GM23338 (cell line): ENCODE measurements around the gene FUT8. TPM values are rescaled to one million over a fixed set of nuclear protein-coding genes. Genes with fewer than 3 reads are reported as not detected.

ENCODE experiments used
- ATAC-seq: fragments of 200-7000 bp; cut with Tn5 transposase; 3 replicates; pipeline ENCODE4 v1.9.1; 2020
- DNase-seq: peaks from one replicate; pipeline ENCODE4 v3.0.0-alpha.2; 2015; ENCODE audit warnings: low spot score
- H2AFZ ChIP-seq: fragments of 200-600 bp; sonication (generic); 2 replicates; pipeline ENCODE4 v1.8.0; 2016; ENCODE audit warnings: antibody characterized with exemption, mild to moderate bottlenecking, moderate library complexity
- H3F3A ChIP-seq: fragments of 200-600 bp; sonication (generic); replicated peaks from 2 replicates; pipeline ENCODE4 v1.8.0; 2017; ENCODE audit warnings: antibody characterized with exemption, mixed run types, low read depth
- H3K27ac ChIP-seq: fragments of 200-600 bp; sonication (generic); 2 replicates; pipeline ENCODE4 v1.6.1; 2016; ENCODE audit warnings: low read depth
- H3K27me3 ChIP-seq: fragments of 200-600 bp; sonication (generic); 2 replicates; pipeline ENCODE4 v1.8.0; 2016; ENCODE audit warnings: mild to moderate bottlenecking, mixed run types, moderate library complexity; ENCODE audit not compliant: insufficient read depth
- H3K36me3 ChIP-seq: fragments of 200-600 bp; sonication (generic); 2 replicates; pipeline ENCODE4 v1.8.0; 2016; ENCODE audit warnings: mild to moderate bottlenecking; ENCODE audit not compliant: insufficient read depth
- H3K4me1 ChIP-seq: fragments of 200-600 bp; sonication (generic); 2 replicates; pipeline ENCODE4 v1.8.0; 2016; ENCODE audit warnings: mild to moderate bottlenecking, moderate library complexity; ENCODE audit not compliant: insufficient read depth
- H3K4me2 ChIP-seq: fragments of 200-600 bp; sonication (generic); 2 replicates; pipeline ENCODE4 v1.7.1; 2017; ENCODE audit warnings: mixed run types
- H3K4me3 ChIP-seq: fragments of 200-600 bp; sonication (generic); 2 replicates; pipeline ENCODE4 v1.6.1; 2016; ENCODE audit warnings: mixed run types
- H3K79me2 ChIP-seq: fragments of 200-600 bp; sonication (generic); replicated peaks from 2 replicates; pipeline ENCODE4 v1.8.0; 2017; ENCODE audit warnings: mild to moderate bottlenecking; ENCODE audit not compliant: insufficient read depth
- H3K9me2 ChIP-seq: fragments of 200-600 bp; sonication (generic); 2 replicates; pipeline ENCODE4 v1.8.0; 2017; ENCODE audit not compliant: insufficient read depth
- H4K20me1 ChIP-seq: fragments of 200-600 bp; sonication (generic); replicated peaks from 2 replicates; pipeline ENCODE4 v1.8.0; 2017; ENCODE audit warnings: mild to moderate bottlenecking; ENCODE audit not compliant: insufficient read depth
- H3K27ac Mint-ChIP-seq: 2 replicates; pipeline ENCODE4 v1.8.0; 2020; ENCODE audit warnings: inconsistent platforms, mild to moderate bottlenecking, moderate library complexity, mixed read lengths
- H3K27me3 Mint-ChIP-seq: 3 replicates; pipeline ENCODE4 v1.8.0; 2022; ENCODE audit warnings: low read depth, mild to moderate bottlenecking, moderate library complexity, mixed read lengths, inconsistent platforms; ENCODE audit not compliant: insufficient read depth, poor library complexity
- H3K36me3 Mint-ChIP-seq: 3 replicates; pipeline ENCODE4 v1.8.0; 2021; ENCODE audit warnings: low read depth, mild to moderate bottlenecking, inconsistent platforms, moderate library complexity, mixed read lengths
- H3K4me1 Mint-ChIP-seq: 3 replicates; pipeline ENCODE4 v1.8.0; 2020; ENCODE audit warnings: mild to moderate bottlenecking, inconsistent platforms, mixed read lengths
- H3K4me3 Mint-ChIP-seq: 3 replicates; pipeline ENCODE4 v1.8.0; 2021; ENCODE audit warnings: moderate library complexity, mild to moderate bottlenecking, inconsistent platforms, mixed read lengths
- H3K9me3 Mint-ChIP-seq: 3 replicates; pipeline ENCODE4 v1.8.0; 2020; ENCODE audit warnings: moderate library complexity, mild to moderate bottlenecking, inconsistent platforms, mixed read lengths
- EZH2phosphoT487 ChIP-seq: fragments of 200-600 bp; sonication (generic); IDR thresholded peaks from one replicate; pipeline ENCODE4 v1.8.1; 2018; ENCODE audit warnings: antibody characterized with exemption; ENCODE audit not compliant: unreplicated experiment
- JUNB ChIP-seq: IDR thresholded peaks from one replicate; pipeline ENCODE4 v1.6.1; 2016; ENCODE audit warnings: antibody characterized with exemption; ENCODE audit not compliant: unreplicated experiment
- NANOG ChIP-seq: IDR thresholded peaks from 2 replicates; pipeline ENCODE4 v1.6.1; 2016; ENCODE audit warnings: antibody characterized with exemption, borderline replicate concordance
- STAT1 ChIP-seq: IDR thresholded peaks from one replicate; pipeline ENCODE4 v1.6.1; 2016; ENCODE audit warnings: antibody characterized with exemption; ENCODE audit not compliant: unreplicated experiment
- polyA plus RNA-seq: library from polyadenylated mRNA; unstranded; fragments of >200 nt; fragmentation: Nextera tagmentation; extraction: Ambion mirVana; gene quantifications from 2 replicates; pipeline ENCODE4 v1.2.1, GENCODE V29; 2016
- total RNA-seq: library from RNA; depleted of rRNA; stranded (reverse); fragments of >200 nt; shearing (Covaris generic); gene quantifications from 2 replicates; pipeline ENCODE4 v1.2.3, GENCODE V29; 2014
- TF ChIP-seq, protein P1 (sequence below): fragments of 250-450 bp; sonication (Bioruptor Pico); IDR thresholded peaks from 2 replicates; pipeline ENCODE4 v1.5.0; 2020; ENCODE audit warnings: mild to moderate bottlenecking, moderate library complexity
- TF ChIP-seq, protein P2 (sequence below), 2 experiments: fragments of 200-600 bp in 1 of 2; sonication (generic) in 1 of 2; conservative IDR thresholded peaks; 2 replicates each; pipeline versions ENCODE4 v1.5.1 to v1.6.1; 2016 to 2017; ENCODE audit warnings: antibody characterized with exemption in 2 of 2, low read depth in 2 of 2, mild to moderate bottlenecking in 2 of 2, moderate library complexity in 1 of 2

FUT8 gene
- total and polyA plus RNA-seq, 2 experiments from 2014 or later, result 8.2 to 23.2 TPM

DNA sequence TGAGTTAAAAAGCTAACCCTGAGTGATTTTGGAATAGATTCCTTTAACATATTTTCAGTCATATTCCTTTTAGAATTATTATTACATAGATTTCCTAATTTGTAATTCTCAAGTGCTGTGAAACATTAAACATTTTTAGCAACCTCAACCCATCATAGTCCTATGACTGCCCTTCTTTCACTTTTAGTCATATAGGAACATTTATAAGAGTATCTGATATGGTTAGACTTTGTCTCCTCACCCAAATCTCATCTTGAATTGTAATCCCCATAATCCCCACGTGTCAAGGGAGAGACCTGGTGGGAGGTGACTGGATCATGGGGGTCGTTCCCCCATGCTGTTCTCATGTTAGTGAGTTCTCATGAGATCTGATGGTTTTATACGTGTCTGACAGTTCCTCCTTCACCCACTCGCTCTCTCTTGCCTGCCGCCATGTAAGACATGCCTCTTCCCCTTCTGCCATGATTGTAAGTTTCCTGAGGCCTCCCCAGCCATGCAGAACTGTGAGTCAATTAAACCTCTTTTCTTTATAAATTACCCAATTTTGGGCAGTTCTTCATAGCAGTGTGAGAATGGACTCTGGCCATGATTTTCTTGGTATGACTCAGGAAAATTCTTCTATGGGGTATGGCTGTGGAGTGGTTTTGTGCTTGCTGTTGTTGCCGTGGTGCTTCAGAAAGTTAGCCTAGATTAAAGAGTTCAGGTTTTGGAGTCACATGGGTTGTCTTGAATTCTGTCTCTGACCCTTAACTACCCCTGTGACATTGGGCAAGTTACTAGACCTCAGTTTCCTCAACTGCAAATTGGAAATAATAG, 83.9 kb downstream of the FUT8 start (continued):
- TF ChIP-seq, protein P1, sequence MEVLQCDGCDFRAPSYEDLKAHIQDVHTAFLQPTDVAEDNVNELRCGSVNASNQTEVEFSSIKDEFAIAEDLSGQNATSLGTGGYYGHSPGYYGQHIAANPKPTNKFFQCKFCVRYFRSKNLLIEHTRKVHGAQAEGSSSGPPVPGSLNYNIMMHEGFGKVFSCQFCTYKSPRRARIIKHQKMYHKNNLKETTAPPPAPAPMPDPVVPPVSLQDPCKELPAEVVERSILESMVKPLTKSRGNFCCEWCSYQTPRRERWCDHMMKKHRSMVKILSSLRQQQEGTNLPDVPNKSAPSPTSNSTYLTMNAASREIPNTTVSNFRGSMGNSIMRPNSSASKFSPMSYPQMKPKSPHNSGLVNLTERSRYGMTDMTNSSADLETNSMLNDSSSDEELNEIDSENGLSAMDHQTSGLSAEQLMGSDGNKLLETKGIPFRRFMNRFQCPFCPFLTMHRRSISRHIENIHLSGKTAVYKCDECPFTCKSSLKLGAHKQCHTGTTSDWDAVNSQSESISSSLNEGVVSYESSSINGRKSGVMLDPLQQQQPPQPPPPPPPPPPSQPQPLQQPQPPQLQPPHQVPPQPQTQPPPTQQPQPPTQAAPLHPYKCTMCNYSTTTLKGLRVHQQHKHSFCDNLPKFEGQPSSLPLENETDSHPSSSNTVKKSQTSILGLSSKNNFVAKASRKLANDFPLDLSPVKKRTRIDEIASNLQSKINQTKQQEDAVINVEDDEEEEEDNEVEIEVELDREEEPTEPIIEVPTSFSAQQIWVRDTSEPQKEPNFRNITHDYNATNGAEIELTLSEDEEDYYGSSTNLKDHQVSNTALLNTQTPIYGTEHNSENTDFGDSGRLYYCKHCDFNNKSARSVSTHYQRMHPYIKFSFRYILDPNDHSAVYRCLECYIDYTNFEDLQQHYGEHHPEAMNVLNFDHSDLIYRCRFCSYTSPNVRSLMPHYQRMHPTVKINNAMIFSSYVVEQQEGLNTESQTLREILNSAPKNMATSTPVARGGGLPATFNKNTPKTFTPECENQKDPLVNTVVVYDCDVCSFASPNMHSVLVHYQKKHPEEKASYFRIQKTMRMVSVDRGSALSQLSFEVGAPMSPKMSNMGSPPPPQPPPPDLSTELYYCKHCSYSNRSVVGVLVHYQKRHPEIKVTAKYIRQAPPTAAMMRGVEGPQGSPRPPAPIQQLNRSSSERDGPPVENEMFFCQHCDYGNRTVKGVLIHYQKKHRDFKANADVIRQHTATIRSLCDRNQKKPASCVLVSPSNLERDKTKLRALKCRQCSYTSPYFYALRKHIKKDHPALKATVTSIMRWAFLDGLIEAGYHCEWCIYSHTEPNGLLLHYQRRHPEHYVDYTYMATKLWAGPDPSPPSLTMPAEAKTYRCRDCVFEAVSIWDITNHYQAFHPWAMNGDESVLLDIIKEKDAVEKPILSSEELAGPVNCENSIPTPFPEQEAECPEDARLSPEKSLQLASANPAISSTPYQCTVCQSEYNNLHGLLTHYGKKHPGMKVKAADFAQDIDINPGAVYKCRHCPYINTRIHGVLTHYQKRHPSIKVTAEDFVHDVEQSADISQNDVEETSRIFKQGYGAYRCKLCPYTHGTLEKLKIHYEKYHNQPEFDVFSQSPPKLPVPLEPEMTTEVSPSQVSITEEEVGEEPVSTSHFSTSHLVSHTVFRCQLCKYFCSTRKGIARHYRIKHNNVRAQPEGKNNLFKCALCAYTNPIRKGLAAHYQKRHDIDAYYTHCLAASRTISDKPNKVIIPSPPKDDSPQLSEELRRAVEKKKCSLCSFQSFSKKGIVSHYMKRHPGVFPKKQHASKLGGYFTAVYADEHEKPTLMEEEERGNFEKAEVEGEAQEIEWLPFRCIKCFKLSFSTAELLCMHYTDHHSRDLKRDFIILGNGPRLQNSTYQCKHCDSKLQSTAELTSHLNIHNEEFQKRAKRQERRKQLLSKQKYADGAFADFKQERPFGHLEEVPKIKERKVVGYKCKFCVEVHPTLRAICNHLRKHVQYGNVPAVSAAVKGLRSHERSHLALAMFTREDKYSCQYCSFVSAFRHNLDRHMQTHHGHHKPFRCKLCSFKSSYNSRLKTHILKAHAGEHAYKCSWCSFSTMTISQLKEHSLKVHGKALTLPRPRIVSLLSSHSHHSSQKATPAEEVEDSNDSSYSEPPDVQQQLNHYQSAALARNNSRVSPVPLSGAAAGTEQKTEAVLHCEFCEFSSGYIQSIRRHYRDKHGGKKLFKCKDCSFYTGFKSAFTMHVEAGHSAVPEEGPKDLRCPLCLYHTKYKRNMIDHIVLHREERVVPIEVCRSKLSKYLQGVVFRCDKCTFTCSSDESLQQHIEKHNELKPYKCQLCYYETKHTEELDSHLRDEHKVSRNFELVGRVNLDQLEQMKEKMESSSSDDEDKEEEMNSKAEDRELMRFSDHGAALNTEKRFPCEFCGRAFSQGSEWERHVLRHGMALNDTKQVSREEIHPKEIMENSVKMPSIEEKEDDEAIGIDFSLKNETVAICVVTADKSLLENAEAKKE, result no peak
- no peak for TF ChIP-seq JUNB
- TF ChIP-seq EZH2phosphoT487, result no peak
- TF ChIP-seq NANOG, result no peak

DNA sequence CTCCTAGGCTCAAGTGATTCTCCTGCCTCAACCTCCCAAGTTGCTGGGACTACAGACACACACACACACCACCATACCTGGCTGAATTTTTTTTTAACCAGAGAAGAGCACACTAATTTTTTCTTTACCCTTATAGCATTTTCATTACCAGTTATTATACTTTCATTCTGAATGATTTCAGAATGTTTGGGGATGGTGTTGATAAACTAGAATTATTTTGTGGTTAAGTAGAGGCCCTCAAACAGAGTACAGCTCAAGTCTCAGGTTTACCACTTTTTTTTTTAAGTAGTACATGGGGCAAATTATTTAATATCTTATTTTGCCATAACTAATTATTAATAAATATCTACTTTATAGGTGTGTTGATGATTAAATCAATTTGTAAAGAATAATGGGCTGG, 86.6 kb downstream of the FUT8 start:
- Mint-ChIP-seq H3K4me1 (peaks cover 13% of the 10 kb centered on the region), H3K4me3 (no peak overlapping the region), H3K27ac (no peak overlapping the region), H3K36me3 (peaks cover 7% of the 10 kb centered on the region), H3K9me3 (peaks cover 4% of the 10 kb centered on the region), H3K27me3 (peaks cover 10% of the 10 kb centered on the region)
- Histone ChIP-seq H3K27ac (no peak overlapping the region), H3F3A (no peaks in the 10 kb centered on the region), H3K4me2 (no peak overlapping the region), H3K4me1 (no peaks in the 10 kb centered on the region), H3K79me2 (no peaks in the 10 kb centered on the region; the same call in 1 of the 2 replicates), H4K20me1 (no peaks in the 10 kb centered on the region), H3K36me3 (no peaks in the 10 kb centered on the region), H2AFZ (no peak overlapping the region), H3K27me3 (peaks cover 22% of the 10 kb centered on the region), H3K4me3 (no peak overlapping the region), H3K9me2 (no peaks in the 10 kb centered on the region)
- ATAC-seq (no peak), DNase-seq (no peak)
- TF ChIP-seq, protein P2, sequence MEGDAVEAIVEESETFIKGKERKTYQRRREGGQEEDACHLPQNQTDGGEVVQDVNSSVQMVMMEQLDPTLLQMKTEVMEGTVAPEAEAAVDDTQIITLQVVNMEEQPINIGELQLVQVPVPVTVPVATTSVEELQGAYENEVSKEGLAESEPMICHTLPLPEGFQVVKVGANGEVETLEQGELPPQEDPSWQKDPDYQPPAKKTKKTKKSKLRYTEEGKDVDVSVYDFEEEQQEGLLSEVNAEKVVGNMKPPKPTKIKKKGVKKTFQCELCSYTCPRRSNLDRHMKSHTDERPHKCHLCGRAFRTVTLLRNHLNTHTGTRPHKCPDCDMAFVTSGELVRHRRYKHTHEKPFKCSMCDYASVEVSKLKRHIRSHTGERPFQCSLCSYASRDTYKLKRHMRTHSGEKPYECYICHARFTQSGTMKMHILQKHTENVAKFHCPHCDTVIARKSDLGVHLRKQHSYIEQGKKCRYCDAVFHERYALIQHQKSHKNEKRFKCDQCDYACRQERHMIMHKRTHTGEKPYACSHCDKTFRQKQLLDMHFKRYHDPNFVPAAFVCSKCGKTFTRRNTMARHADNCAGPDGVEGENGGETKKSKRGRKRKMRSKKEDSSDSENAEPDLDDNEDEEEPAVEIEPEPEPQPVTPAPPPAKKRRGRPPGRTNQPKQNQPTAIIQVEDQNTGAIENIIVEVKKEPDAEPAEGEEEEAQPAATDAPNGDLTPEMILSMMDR (conservative IDR thresholded peaks at IDR 0.05; ENCODE audit: low read depth in 2 of 2), result no peak
- TF ChIP-seq STAT1 (no peak), NANOG (no peak)
- TF ChIP-seq, protein P1, result no peak
